MM.1S (cell line): Measurements from ENCODE around the gene GNAQ.

Experiments used
- DNase-seq: peaks from one replicate; pipeline ENCODE4 v3.0.0-alpha.2; 2015
- H2AFZ ChIP-seq: fragments of 300-600 bp; sonication (generic); 2 replicates; pipeline ENCODE4 v1.6.0; 2016; ENCODE audit warnings: antibody characterized with exemption, low read length
- H3F3A ChIP-seq: fragments of 300-600 bp; sonication (generic); 2 replicates; pipeline ENCODE4 v1.6.1; 2016; ENCODE audit warnings: mild to moderate bottlenecking, antibody characterized with exemption, low read length, moderate library complexity, mixed read lengths; ENCODE audit not compliant: insufficient read depth
- H3K27ac ChIP-seq: fragments of 300-600 bp; sonication (generic); 2 replicates; pipeline ENCODE4 v1.5.1; 2016; ENCODE audit warnings: mild to moderate bottlenecking, low read length
- H3K27me3 ChIP-seq: fragments of 300-600 bp; sonication (generic); replicated peaks from 2 replicates; pipeline ENCODE4 v1.6.0; 2016; ENCODE audit warnings: low read length; ENCODE audit not compliant: insufficient read depth
- H3K36me3 ChIP-seq: fragments of 300-600 bp; sonication (generic); replicated peaks from 2 replicates; pipeline ENCODE4 v1.6.1; 2016; ENCODE audit warnings: mild to moderate bottlenecking, low read length, mixed read lengths; ENCODE audit not compliant: insufficient read depth
- H3K4me1 ChIP-seq: fragments of 300-600 bp; sonication (generic); 2 replicates; pipeline ENCODE4 v1.6.1; 2016; ENCODE audit warnings: low read length, mixed read lengths
- H3K4me2 ChIP-seq: fragments of 300-600 bp; sonication (generic); 2 replicates; pipeline ENCODE4 v1.6.0; 2016; ENCODE audit warnings: low read depth, low read length
- H3K4me3 ChIP-seq: fragments of 300-600 bp; sonication (generic); 2 replicates; pipeline ENCODE4 v1.5.1; 2016; ENCODE audit warnings: low read length, mixed read lengths
- H3K79me2 ChIP-seq: fragments of 300-600 bp; sonication (generic); 2 replicates; pipeline ENCODE4 v1.6.1; 2016; ENCODE audit warnings: mixed run types, low read length, mixed read lengths
- H3K9ac ChIP-seq: fragments of 300-600 bp; sonication (generic); 2 replicates; pipeline ENCODE4 v1.6.1; 2016; ENCODE audit warnings: low read length, mixed read lengths
- H3K9me2 ChIP-seq: fragments of 300-600 bp; sonication (generic); replicated peaks from 2 replicates; pipeline ENCODE4 v1.6.1; 2016; ENCODE audit warnings: mild to moderate bottlenecking, low read length, mixed read lengths; ENCODE audit not compliant: insufficient read depth
- H3K9me3 ChIP-seq: fragments of 300-600 bp; sonication (generic); replicated peaks from 2 replicates; pipeline ENCODE4 v1.6.1; 2016; ENCODE audit warnings: mild to moderate bottlenecking, low read length, mixed read lengths; ENCODE audit not compliant: insufficient read depth
- H4K20me1 ChIP-seq: fragments of 300-600 bp; sonication (generic); 2 replicates; pipeline ENCODE4 v1.6.1; 2016; ENCODE audit warnings: mild to moderate bottlenecking, low read length, moderate library complexity, mixed read lengths; ENCODE audit not compliant: insufficient read depth
- EZH2 ChIP-seq: fragments of 300-600 bp; sonication (generic); optimal IDR thresholded peaks from 2 replicates; pipeline ENCODE3; 2017; ENCODE audit warnings: low read depth, mild to moderate bottlenecking, antibody characterized with exemption, low read length, mixed read lengths
- EZH2phosphoT487 ChIP-seq: fragments of 300-600 bp; sonication (generic); IDR thresholded peaks from 2 replicates; pipeline ENCODE4 v1.6.1; 2018; ENCODE audit warnings: antibody characterized with exemption, low read length
- TF ChIP-seq, protein P1 (sequence below): fragments of 300-600 bp; sonication (generic); IDR thresholded peaks from 2 replicates; pipeline ENCODE4 v1.5.1; 2016; ENCODE audit warnings: antibody characterized with exemption, low read length, mixed read lengths

Gene GNAQ

DNA sequence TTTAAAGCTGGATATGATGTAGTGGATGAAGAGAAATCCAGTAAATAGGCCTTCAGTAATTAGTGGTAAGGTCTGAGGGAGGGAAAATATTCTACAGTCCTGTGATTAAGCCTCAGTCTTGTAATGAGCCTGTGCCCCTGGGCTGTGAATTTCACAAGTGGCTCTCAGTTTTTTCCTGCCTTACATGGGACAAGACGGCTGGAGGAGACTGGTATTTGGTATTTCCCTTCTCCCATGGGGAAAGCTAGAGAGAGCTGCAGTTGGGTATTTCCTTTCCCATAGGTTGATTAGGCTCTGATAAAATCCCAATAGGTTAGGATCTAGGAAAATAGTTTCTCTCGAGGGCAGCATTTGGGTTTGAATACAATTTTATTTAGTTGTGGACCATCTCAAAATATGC, 321.3 kb downstream of the GNAQ start:
- H3K9ac ChIP-seq = no peak overlapping the region
- H3K4me3 ChIP-seq = no peak overlapping the region
- no peaks in the 10 kb centered on the region for H3K9me2 ChIP-seq
- DNase-seq = no peak
- H2AFZ ChIP-seq = no peak overlapping the region
- H3K4me2 ChIP-seq = no peak overlapping the region
- H3K9me3 ChIP-seq = no peaks in the 10 kb centered on the region
- no peaks in the 10 kb centered on the region for H3F3A ChIP-seq
- TF ChIP-seq, protein P1, sequence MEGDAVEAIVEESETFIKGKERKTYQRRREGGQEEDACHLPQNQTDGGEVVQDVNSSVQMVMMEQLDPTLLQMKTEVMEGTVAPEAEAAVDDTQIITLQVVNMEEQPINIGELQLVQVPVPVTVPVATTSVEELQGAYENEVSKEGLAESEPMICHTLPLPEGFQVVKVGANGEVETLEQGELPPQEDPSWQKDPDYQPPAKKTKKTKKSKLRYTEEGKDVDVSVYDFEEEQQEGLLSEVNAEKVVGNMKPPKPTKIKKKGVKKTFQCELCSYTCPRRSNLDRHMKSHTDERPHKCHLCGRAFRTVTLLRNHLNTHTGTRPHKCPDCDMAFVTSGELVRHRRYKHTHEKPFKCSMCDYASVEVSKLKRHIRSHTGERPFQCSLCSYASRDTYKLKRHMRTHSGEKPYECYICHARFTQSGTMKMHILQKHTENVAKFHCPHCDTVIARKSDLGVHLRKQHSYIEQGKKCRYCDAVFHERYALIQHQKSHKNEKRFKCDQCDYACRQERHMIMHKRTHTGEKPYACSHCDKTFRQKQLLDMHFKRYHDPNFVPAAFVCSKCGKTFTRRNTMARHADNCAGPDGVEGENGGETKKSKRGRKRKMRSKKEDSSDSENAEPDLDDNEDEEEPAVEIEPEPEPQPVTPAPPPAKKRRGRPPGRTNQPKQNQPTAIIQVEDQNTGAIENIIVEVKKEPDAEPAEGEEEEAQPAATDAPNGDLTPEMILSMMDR = no peak
- TF ChIP-seq EZH2 (no peak), EZH2phosphoT487 (no peak)
- no peaks in the 10 kb centered on the region for H4K20me1 ChIP-seq
- no peaks in the 10 kb centered on the region for H3K36me3 ChIP-seq
- H3K27me3 ChIP-seq = no peaks in the 10 kb centered on the region
- H3K27ac ChIP-seq = no peak overlapping the region
- no peaks in the 10 kb centered on the region for H3K79me2 ChIP-seq
- H3K4me1 ChIP-seq = no peaks in the 10 kb centered on the region

DNA sequence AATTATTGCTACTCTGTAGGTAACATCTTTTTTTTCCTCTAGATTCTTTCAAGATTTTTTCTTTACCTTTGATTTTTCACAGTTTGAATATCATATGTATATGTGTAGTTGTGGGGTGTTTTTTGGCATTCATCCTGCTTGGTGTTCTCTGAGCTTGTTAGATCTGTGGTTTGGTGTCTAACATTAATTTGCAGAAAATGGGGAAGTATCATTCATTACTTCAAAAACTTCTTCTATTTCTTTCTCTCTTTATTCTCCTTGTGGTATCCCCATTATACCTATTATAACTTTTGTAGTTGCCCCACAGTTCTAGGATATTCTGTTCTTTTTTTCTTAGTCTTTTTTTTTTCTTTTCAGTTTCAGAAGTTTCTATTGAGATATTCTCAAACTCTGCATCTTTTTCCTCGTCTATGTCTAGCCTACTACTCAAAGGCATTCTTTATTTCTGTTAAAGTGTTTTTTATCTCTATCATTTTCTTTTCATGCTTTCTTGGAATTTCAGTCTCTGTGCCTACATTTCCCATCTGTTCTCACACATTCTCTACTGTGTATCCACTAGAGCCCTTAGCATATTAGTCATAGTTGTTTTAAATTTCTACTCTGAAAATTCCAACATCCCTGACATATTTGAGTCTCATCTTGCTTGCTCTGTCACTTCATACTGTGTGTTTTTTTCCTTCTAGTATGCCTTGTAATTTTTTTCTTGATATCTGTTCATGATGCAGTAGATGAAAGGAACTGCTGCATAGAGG, 323.4 kb downstream of the GNAQ start:
- H3K9me3 ChIP-seq = no peaks in the 10 kb centered on the region
- H3K9me2 ChIP-seq = no peaks in the 10 kb centered on the region
- H3K79me2 ChIP-seq = no peaks in the 10 kb centered on the region
- H3F3A ChIP-seq = no peaks in the 10 kb centered on the region
- H3K27ac ChIP-seq = no peak overlapping the region
- H3K4me1 ChIP-seq = no peaks in the 10 kb centered on the region
- DNase-seq = no peak
- no peaks in the 10 kb centered on the region for H3K27me3 ChIP-seq
- H3K4me2 ChIP-seq = no peak overlapping the region
- TF ChIP-seq EZH2phosphoT487 (no peak), EZH2 (no peak)
- TF ChIP-seq, protein P1 = no peak
- H4K20me1 ChIP-seq = no peaks in the 10 kb centered on the region
- no peaks in the 10 kb centered on the region for H3K36me3 ChIP-seq
- H3K4me3 ChIP-seq = no peak overlapping the region
- no peak overlapping the region for H2AFZ ChIP-seq
- H3K9ac ChIP-seq = no peak overlapping the region

DNA sequence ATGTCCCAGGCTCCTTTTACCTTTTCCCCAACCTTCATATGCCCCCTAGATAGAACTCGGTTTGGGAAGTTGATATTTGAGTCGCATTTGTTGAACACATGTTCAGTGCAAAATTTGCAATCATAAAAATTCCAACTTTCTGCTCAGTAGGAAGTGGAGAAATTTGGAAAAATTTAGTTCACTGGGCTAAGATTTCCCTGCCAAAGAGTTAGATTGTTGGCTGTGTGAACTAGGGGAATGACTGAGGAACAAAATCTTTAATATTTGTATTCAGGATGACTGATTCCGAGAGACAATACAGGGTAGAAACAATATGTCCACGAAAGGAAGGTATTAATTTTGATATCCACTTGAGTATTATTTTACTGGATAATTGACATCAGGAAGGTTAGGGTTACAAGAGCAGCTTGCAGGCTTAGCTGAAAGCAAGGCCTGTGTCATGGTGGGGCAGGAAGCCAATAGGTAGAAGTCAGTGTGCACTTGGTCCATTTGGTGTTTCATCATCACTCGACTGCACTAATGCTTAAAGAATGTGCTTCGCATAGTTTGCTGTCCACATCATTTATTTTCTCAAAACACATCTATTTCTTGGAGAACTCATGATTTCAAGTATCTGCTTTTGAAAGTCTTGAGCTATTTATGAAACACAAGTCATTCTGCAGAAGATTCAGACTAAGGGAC, 324.1 kb downstream of the GNAQ start:
- H3K79me2 ChIP-seq = no peaks in the 10 kb centered on the region
- no peak overlapping the region for H2AFZ ChIP-seq
- no peak for DNase-seq
- no peaks in the 10 kb centered on the region for H3K9me3 ChIP-seq
- TF ChIP-seq, protein P1 = no peak
- no peak overlapping the region for H3K4me2 ChIP-seq
- no peaks in the 10 kb centered on the region for H3K4me1 ChIP-seq
- no peaks in the 10 kb centered on the region for H4K20me1 ChIP-seq
- H3K4me3 ChIP-seq = no peak overlapping the region
- no peak overlapping the region for H3K27ac ChIP-seq
- no peaks in the 10 kb centered on the region for H3F3A ChIP-seq
- no peak overlapping the region for H3K9ac ChIP-seq
- no peaks in the 10 kb centered on the region for H3K9me2 ChIP-seq
- H3K27me3 ChIP-seq = no peaks in the 10 kb centered on the region
- H3K36me3 ChIP-seq = no peaks in the 10 kb centered on the region
